GM10847 (cell line): ENCODE results near the gene RNF167.

Experiments
- POLR2A ChIP-seq: IDR thresholded peaks from 2 replicates; pipeline ENCODE4 v1.6.1; 2011; ENCODE audit not compliant: insufficient read length; ENCODE audit errors: extremely low read depth

Gene RNF167

DNA sequence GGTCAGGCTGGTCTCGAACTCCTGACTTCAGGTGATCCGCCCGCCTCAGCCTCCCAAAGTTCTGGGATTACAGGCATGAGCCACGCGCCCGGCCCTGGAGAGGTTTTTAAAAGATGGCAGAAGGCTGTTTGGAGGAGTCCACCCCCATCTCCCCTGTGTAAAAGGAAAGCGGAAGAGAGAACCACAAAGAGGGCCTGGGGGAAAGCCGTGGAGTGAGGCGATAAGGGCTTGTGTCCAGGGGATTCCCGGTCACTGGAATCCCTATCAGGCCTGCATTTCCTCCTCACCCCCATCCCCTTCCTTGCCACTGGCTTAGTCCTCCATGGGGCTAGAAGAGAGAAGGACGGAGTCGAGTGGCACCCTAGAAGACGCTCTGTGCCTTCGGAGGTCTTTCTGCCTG, 8.1 kb upstream of the RNF167 start, which contains the start of gene GP1BA:
Gene GP1BA (plus strand): TSS at position 315 of the 400 bp plus-strand sequence. CDS start 328 bp downstream, outside the sequence.
- TF ChIP-seq POLR2A = no peak

DNA sequence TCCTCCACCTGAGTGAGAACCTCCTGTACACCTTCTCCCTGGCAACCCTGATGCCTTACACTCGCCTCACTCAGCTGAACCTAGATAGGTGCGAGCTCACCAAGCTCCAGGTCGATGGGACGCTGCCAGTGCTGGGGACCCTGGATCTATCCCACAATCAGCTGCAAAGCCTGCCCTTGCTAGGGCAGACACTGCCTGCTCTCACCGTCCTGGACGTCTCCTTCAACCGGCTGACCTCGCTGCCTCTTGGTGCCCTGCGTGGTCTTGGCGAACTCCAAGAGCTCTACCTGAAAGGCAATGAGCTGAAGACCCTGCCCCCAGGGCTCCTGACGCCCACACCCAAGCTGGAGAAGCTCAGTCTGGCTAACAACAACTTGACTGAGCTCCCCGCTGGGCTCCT, 7.3 kb upstream of the RNF167 start:
- no peak for TF ChIP-seq POLR2A

DNA sequence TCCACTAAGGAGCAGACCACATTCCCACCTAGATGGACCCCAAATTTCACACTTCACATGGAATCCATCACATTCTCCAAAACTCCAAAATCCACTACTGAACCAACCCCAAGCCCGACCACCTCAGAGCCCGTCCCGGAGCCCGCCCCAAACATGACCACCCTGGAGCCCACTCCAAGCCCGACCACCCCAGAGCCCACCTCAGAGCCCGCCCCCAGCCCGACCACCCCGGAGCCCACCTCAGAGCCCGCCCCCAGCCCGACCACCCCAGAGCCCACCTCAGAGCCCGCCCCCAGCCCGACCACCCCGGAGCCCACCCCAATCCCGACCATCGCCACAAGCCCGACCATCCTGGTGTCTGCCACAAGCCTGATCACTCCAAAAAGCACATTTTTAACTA, 6.4 kb upstream of the RNF167 start:
- TF ChIP-seq POLR2A = no peak

DNA sequence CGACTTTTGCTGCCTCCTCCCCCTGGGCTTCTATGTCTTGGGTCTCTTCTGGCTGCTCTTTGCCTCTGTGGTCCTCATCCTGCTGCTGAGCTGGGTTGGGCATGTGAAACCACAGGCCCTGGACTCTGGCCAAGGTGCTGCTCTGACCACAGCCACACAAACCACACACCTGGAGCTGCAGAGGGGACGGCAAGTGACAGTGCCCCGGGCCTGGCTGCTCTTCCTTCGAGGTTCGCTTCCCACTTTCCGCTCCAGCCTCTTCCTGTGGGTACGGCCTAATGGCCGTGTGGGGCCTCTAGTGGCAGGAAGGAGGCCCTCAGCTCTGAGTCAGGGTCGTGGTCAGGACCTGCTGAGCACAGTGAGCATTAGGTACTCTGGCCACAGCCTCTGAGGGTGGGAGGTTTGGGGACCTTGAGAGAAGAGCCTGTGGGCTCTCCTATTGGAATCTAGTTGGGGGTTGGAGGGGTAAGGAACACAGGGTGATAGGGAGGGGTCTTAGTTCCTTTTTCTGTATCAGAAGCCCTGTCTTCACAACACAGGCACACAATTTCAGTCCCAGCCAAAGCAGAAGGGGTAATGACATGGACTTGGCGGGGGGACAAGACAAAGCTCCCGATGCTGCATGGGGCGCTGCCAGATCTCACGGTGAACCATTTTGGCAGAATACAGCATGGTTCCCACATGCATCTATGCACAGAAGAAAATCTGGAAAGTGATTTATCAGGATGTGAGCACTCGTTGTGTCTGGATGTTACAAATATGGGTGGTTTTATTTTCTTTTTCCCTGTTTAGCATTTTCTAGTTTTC, 5.7 kb upstream of the RNF167 start:
- no peak for TF ChIP-seq POLR2A

DNA sequence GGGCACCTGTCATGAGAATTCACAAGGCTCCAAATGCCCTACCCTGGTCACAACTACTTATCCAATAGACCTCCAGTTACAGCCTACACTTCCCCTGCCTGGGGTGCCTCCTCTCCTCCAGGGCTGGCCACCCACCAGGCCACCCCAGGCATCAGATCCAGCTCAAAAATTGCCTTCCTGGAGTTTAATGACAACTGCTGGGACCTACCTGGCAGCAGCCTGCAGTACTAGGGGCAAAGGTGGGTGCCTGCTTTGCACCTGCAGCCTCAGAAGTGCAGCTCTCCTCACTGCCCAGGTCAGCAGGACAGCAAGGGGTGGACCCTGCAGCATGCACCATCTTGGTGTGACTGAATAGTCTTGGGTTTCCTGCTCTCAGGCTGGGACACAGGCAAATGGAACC, 4.4 kb upstream of the RNF167 start:
- TF ChIP-seq POLR2A = no peak

DNA sequence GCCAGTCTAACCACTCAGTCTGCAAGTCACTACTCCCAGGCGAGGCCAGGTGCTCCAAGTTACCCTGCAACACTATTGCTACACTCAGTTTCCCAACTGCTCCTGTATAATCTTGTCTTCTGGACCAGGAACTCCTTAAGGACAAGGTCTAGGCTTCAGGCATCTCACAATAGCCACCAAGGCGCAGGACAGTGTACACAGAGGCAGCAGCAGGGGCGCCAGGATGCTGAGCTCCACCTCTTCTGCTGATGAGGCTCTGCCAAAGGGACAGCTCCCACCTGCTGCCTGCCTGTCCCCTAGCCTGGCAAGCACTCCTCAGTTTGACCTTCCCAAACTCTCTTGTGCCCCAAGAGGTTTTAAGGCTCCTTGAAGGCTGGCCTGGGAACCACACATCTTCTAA, 3.6 kb upstream of the RNF167 start:
- TF ChIP-seq POLR2A = no peak

DNA sequence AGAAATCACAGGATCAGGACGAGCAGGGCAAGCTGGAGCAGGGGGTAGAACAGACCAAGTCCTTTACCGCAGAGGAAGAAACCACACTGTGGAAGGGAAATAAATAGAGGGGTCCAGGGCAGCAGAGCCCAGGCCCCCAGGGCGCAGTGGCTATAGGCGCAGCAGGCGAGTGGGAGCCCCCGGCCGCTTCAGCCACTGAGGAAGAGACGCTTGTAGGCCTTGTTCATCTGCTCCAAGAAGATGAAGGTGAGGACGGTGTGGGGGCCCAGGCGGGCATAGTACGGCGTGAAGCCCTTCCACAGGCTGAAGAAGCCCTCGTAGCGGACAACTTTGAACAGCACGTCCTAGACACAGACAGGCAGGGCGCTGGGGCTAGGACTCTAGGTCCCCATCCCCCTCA, 2.5 kb upstream of the RNF167 start:
- no peak for TF ChIP-seq POLR2A

DNA sequence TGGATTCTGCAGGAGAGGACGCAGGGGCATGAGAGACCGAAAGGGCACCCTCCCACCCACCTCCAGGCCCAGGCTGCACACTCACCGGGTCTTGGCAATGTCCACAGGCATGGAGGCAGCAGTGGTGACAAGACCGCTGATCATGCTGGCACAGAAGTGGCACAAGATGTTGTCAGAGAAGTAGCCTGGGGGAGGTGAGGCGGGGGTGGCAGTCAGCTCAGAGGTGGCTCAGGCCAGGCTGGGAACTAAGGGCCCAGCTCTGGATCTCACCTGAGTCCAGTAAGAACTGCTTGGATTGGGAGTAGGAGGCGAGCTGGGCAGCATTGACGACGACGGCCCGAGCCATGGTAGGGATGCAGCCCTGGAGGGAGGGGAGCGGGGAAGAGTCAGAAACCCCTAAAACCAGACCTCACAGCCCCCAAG, 2.0 kb upstream of the RNF167 start:
- no peak for TF ChIP-seq POLR2A

DNA sequence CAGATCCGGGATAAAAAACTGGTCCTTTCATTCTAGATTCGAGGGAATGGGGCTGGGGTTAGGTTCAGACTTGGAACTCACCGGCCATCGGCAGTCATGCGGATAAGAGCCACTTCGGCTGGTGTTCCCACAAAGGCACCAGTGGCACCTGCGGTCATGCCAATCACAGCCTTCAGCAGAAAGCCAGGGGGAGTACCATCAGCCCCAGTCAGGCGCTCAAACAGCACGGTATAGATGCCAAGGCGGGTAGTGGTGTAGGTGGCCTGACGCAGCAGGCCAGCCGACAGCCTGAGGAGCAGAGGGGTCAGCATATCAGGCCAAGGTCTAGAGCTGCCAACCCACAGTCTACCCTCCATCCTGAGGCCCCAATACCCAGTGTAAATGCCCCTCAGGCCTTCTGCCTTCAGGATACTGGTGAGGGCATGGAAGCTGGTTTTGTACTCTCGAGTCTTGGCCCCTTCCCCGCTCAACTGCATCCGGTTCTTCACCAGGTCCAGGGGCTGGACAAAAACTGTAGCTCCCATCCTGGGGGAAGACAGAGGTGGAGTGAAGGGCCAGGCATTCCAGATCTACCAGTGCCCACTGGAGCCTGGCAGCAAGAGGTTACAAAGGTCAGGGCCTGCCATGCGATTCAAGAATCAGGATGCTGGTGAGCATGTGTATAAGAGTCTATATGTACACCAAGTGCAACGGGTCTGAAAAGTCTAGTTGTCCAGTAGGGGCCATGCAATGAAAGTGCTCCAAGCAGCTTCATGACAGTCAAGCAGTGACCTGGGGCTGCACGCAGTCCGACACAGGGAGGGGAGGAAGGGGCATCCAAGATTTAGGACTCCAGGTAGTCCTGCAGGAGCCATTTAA, 1.2 kb upstream of the RNF167 start:
- TF ChIP-seq POLR2A = no peak

DNA sequence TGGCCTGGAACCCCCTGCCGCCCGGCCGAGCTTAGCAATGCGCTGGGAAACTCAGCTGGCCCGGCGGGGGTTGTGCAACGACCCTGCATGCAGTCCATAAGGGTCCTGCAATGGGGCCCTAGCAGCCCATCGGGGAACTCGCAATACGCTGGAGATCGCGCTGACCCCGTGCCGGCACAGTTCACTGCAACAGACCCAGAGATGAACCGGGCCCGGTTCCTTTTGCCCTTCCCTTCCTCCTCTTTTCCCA, 597 bp upstream of the RNF167 start:
- TF ChIP-seq POLR2A = no peak

DNA sequence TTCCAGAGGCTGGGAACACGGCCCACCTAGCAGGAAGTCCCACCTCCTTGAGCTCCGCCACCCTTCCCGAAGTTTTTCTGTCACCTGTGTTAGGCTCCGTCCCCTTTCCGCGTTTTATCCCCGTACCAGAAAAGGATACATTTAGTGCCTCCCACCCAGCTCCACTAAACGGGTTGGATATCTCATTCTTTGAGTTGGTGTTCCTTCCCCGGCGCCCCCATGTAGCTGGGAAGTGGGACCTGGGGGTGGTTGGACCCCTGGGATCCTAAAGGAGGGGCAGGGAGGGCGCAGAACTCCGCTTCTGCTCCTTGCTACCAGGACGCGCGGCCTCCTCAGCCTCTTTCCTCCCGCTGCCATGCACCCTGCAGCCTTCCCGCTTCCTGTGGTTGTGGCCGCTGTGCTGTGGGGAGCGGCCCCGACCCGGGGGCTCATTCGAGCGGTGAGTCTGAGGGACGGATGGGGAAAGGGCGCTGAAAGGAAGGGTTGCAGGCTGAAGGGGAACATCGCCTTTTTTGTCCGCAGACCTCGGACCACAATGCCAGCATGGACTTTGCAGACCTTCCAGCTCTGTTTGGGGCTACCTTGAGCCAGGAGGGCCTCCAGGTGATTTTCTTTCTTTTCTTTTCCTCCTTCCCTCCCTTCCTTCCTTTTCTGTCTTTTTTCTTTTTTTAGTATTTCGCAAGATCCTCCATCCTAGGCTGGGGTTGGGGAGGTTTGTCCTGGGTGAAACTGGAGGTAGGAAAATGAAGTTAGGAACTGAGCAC, 669 bp downstream of the RNF167 start:
- no peak for TF ChIP-seq POLR2A

DNA sequence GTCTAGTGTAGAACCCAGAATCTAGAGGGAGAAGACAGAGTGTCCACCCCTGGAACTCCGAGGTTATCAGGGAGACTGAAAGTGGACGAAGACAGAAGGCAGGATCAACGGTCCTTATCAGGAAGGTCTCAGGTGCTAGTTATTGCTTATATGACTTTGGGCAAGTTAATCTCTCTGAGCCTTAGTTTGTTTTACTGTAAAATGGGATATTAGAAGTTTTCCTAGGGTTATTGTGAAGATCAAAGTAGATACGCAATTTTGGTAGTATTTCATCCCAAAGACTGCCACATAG, 1.2 kb downstream of the RNF167 start:
- no peak for TF ChIP-seq POLR2A

DNA sequence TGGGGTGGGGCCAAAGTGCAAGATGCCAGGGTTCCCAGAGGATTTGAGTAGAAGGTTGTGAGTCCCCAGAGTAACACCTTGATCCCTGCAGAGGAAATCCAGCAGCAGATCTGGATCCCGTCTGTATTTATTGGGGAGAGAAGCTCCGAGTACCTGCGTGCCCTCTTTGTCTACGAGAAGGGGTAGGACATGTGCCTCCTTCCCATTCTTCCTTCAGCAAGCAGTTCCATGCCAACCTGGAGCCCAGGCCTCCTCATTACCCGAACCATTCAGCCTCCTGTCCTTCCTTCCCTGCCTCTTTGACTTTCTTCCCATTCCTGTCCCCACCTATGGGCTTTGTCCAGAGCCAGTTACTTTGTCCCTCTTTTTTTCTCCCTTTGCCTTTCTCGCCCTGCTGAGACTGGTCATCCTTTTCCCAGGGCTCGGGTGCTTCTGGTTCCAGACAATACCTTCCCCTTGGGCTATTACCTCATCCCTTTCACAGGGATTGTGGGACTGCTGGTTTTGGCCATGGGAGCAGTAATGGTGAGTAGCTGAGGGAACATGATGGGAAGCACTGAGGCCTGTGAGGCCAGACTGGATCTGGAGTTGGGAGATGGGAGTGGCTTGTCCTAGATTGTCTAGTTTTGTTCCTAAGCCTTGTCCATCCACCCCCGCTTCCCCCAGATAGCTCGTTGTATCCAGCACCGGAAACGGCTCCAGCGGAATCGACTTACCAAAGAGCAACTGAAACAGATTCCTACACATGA, 2.9 kb downstream of the RNF167 start:
- TF ChIP-seq POLR2A = no peak

DNA sequence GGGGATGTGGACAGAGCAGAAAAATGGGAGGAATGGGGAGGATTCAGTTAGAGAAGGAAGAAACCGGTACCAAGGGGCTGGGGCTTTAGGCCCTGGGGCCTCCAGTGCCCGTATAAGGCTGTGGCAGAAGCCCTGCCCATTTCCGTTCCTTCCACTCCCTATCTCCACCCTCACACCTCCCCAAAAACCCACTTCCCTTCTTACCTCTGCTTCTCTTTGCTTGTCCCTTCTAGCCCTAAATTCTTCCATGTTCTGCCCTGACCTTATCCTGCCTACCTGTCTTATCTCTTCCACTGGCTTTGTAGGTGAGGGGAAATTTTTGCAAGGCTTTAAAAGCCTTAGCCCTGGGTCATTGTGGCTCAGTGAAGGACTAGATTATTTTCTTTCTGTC, 4.1 kb downstream of the RNF167 start:
- TF ChIP-seq POLR2A = no peak

DNA sequence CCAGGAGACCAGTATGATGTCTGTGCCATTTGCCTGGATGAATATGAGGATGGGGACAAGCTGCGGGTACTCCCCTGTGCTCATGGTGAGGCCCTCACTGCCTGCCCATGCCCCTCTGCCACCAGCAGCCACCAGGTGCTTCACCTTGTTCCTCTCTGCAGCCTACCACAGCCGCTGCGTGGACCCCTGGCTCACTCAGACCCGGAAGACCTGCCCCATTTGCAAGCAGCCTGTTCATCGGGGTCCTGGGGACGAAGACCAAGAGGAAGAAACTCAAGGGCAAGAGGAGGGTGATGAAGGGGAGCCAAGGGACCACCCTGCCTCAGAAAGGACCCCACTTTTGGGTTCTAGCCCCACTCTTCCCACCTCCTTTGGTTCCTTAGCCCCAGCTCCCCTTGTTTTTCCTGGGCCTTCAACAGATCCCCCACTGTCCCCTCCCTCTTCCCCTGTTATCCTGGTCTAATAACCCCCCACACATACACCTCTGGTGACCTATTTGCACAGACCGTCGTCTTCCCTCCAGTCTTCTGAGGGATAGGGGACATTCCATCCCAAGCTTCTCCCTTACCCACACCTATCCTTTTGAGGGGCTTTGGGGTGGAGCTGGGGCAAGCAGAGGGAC, 4.6 kb downstream of the RNF167 start:
- TF ChIP-seq POLR2A = peak; percentile 41
